Natural killer cell treated with Interleukin-12 subunit alpha and Interleukin-12 subunit beta and Interleukin-15 and Interleukin-18, amount 100 ng/mL, for 72 hours (primary cell): ENCODE measurements around the gene SYTL3. TPM values are rescaled to one million over a fixed set of nuclear protein-coding genes. Genes with fewer than 3 reads are reported as not detected.
A peak's percentile ranks its signal among the peaks of the same experiment; 100 is the strongest.
"Not testable (repeated sequence)": the region's sequence is repeated elsewhere in the genome, so short reads cannot be mapped to it uniquely, and the experiment has no call there.

Experiments used
- ATAC-seq, 2 donors: fragments of 150-1000 bp; cut with Tn5 transposase in 1 of 2; sonication (Bioruptor Pico), chemical (Tn5 transposase) in 1 of 2; 2 replicates each; pipeline ENCODE4 v1.10.0; 2021
- DNase-seq: peaks from one replicate; pipeline ENCODE4 v3.0.0; 2022; ENCODE audit warnings: low spot score
- H3K27ac Mint-ChIP-seq, 2 donors: 1 replicate in 1 of 2; 2 replicates in 1 of 2; pipeline ENCODE4 v1.8.0; 2022; ENCODE audit warnings: mixed read lengths in 2 of 2, mild to moderate bottlenecking in 1 of 2, moderate library complexity in 1 of 2
- H3K27me3 Mint-ChIP-seq, 2 donors: 1 replicate in 1 of 2; 2 replicates in 1 of 2; pipeline ENCODE4 v1.8.0; 2022; ENCODE audit warnings: mixed read lengths in 2 of 2
- H3K36me3 Mint-ChIP-seq: one replicate; pipeline ENCODE4 v1.8.0; 2022; ENCODE audit warnings: mixed read lengths
- H3K4me1 Mint-ChIP-seq, 2 donors: 1 replicate in 1 of 2; 2 replicates in 1 of 2; pipeline ENCODE4 v1.8.0; 2022; ENCODE audit warnings: low read depth in 2 of 2, mixed read lengths in 2 of 2, mild to moderate bottlenecking in 1 of 2
- H3K4me3 Mint-ChIP-seq: one replicate; pipeline ENCODE4 v1.8.0; 2022; ENCODE audit warnings: mixed read lengths
- H3K9me3 Mint-ChIP-seq: 2 replicates; pipeline ENCODE4 v1.8.0; 2022; ENCODE audit warnings: mixed read lengths
- total RNA-seq, 2 donors: library from RNA; stranded (reverse); gene quantifications; one replicate each; pipeline ENCODE4 v1.2.3, GENCODE V29; 2022

Gene SYTL3
- total RNA-seq, 2 donors from 2014 or later, result 199 to 246 TPM

DNA sequence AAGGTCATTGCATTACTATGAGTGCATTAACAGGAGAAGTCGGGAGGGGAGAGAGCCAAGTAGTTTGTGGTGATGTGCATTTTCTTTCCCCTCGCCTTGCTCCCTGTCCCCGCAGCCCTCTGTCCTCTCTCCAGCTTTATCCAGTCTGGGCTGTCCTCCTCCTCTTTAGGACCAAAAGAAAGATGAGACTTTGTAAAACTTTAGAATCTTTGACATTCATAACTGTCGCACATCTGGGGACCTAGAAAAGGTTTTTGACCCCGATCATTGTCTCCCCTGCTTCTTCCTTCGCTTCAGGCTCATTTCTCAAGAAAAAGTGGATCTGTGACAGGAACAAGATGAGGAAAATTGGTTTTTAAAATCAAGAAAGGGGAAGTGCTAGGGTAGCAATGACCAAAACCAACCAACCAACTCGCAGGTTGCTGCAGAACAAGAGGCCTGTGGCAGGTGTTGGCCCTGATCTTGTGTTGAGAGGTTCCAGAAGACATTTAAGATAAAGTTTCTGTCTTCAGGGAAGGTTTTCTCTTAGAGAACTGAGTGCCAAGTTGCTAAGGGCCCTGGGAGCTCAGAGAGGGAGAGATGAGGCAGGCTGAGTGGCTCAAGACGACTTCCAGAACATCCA is 17.6 kb downstream of the SYTL3 start:
- peak overlapping the region; percentile 76 to 92 for H3K27ac Mint-ChIP-seq
- ATAC-seq, result no peak
- H3K36me3 Mint-ChIP-seq, result peaks cover 32% of the 10 kb centered on the region
- peaks cover 28 to 41% of the 10 kb centered on the region in 2 donors for H3K4me1 Mint-ChIP-seq
- DNase-seq, result no peak
- H3K4me3 Mint-ChIP-seq, result peak overlapping the region; percentile 52
- no peaks in the 10 kb centered on the region for H3K27me3 Mint-ChIP-seq
- no peaks in the 10 kb centered on the region for H3K9me3 Mint-ChIP-seq

- Mint-ChIP-seq H3K4me3 (no peak overlapping the region), H3K27me3 (no peaks in the 10 kb centered on the region), H3K4me1 (peaks cover 28 to 37% of the 10 kb centered on the region in 2 donors), H3K27ac (peak overlapping the region; percentile 26 to 43), H3K9me3 (no peaks in the 10 kb centered on the region), H3K36me3 (peaks cover 32% of the 10 kb centered on the region)
- ATAC-seq (no peak), DNase-seq (no peak)
Measured at GRCh38 chr6:158668707-158669103, 18.9 kb downstream of the SYTL3 start.

- Mint-ChIP-seq H3K4me1 (peaks cover 35 to 43% of the 10 kb centered on the region in 2 donors), H3K9me3 (no peaks in the 10 kb centered on the region), H3K36me3 (peaks cover 38% of the 10 kb centered on the region), H3K4me3 (peak overlapping the region; percentile 16), H3K27me3 (no peaks in the 10 kb centered on the region), H3K27ac (peak overlapping the region; percentile 26 to 43)
- ATAC-seq, result no peak
- no peak for DNase-seq
Measured at GRCh38 chr6:158669145-158670035, 19.5 kb downstream of the SYTL3 start.

DNA sequence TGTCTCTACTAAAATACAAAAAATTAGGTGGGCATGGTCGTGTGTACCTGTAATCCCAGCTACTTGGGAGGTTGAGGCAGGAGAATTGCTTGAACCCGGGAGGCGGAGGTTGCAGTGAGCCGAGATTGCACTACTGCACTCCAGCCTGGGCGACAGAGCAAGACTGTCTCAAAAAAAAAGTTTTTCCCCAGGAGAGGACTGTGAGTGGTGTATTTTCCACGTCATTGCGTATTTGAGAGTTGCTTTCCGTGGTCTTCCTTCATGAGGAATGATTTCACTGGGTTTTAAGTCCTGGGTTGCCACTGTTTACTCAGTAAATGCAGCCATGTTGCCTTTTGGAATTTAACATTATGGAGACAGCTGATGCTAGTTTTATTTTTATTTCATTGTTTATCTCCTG is 22.3 kb downstream of the SYTL3 start:
- ATAC-seq, result not testable (repeated sequence)
- peaks cover 35% of the 10 kb centered on the region for H3K36me3 Mint-ChIP-seq

GRCh38 chr6:158672726-158673125 is 22.9 kb downstream of the SYTL3 start:
- Mint-ChIP-seq H3K27ac (no peak overlapping the region), H3K27me3 (no peaks in the 10 kb centered on the region), H3K4me3 (no peak overlapping the region), H3K4me1 (peaks cover 25 to 33% of the 10 kb centered on the region in 2 donors), H3K36me3 (peaks cover 30% of the 10 kb centered on the region), H3K9me3 (no peaks in the 10 kb centered on the region)
- ATAC-seq (no peak), DNase-seq (no peak)

More for the DNA sequence above, 22.3 kb downstream of the SYTL3 start:
- peaks cover 30 to 36% of the 10 kb centered on the region in 2 donors for H3K4me1 Mint-ChIP-seq
- H3K27me3 Mint-ChIP-seq, DNase-seq, H3K9me3 Mint-ChIP-seq, H3K4me3 Mint-ChIP-seq, H3K27ac Mint-ChIP-seq: not testable (repeated sequence)

DNA sequence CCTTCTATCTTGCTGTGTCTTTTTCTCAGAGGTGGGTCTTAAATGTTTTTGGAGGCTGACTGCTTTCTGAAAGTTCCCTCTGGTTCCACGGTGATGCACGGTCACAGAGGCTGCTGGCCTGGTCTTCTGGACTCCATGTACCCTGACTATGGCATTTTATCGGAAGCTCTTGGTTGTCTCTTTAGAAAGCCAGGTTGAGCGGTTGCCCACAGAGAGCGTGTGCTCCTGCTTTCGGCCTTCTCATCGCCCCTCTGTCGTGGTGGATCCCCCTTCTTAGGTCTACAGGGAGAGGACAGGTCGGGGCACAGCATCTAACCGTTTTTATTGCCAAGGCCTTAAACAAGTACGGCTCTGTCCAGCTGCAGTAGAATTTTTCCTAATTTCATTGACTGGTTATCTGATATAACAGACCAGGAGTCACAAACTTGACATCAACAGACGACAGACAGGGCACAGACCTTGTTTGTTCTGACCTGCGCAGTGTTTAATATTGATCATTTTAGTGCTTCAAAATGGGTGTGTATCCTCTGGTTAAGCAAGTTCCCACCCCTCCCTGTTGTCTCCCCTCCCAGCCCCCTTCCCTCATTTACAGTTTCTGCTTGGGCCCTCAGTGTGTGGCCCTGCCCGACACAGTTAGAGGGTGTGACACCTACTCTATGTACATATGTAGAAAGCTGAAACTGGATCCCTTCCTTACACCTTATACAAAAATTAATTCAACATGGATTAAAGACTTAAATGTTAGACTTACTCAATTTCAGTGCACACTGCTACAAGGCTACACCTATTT is 24.7 kb downstream of the SYTL3 start:
- peaks cover 27% of the 10 kb centered on the region for H3K36me3 Mint-ChIP-seq
- no peaks in the 10 kb centered on the region for H3K9me3 Mint-ChIP-seq
- H3K4me1 Mint-ChIP-seq, result peaks cover 25 to 38% of the 10 kb centered on the region in 2 donors
- ATAC-seq (no peak), DNase-seq (no peak)
- H3K27ac Mint-ChIP-seq, result peak overlapping the region; percentile 24 to 55
- no peaks in the 10 kb centered on the region for H3K27me3 Mint-ChIP-seq
- no peak overlapping the region for H3K4me3 Mint-ChIP-seq

- Mint-ChIP-seq H3K4me3 (peak overlapping the region; percentile 4), H3K4me1 (peaks cover 26 to 39% of the 10 kb centered on the region in 2 donors), H3K36me3 (peaks cover 33% of the 10 kb centered on the region)
- ATAC-seq, H3K27me3 Mint-ChIP-seq, H3K9me3 Mint-ChIP-seq, H3K27ac Mint-ChIP-seq, DNase-seq: not testable (repeated sequence)
Measured at GRCh38 chr6:158677094-158677493, 27.2 kb downstream of the SYTL3 start.

- peak overlapping the region; percentile 46 to 68 for H3K27ac Mint-ChIP-seq
Measured at GRCh38 chr6:158677906-158678578, 28.2 kb downstream of the SYTL3 start.

GRCh38 chr6:158680015-158680414 is 30.2 kb downstream of the SYTL3 start:
- H3K27ac Mint-ChIP-seq, result peak overlapping the region; percentile 5 to 8
- H3K4me1 Mint-ChIP-seq, result peaks cover 35 to 41% of the 10 kb centered on the region in 2 donors
- no peak for DNase-seq

More at GRCh38 chr6:158677906-158678578, 28.2 kb downstream of the SYTL3 start:
- DNase-seq, result no peak
- H3K36me3 Mint-ChIP-seq, result peaks cover 34% of the 10 kb centered on the region
- H3K27me3 Mint-ChIP-seq, result no peaks in the 10 kb centered on the region
- H3K4me3 Mint-ChIP-seq, result no peak overlapping the region
- H3K9me3 Mint-ChIP-seq, result no peaks in the 10 kb centered on the region
- no peak for ATAC-seq
- H3K4me1 Mint-ChIP-seq, result peaks cover 28 to 39% of the 10 kb centered on the region in 2 donors

GRCh38 chr6:158680481-158680880 is 30.6 kb downstream of the SYTL3 start:
- Mint-ChIP-seq H3K27me3 (no peaks in the 10 kb centered on the region), H3K36me3 (peaks cover 34% of the 10 kb centered on the region), H3K9me3 (no peaks in the 10 kb centered on the region), H3K27ac (peak overlapping the region; percentile 5 to 8), H3K4me3 (no peak overlapping the region), H3K4me1 (peaks cover 35 to 37% of the 10 kb centered on the region in 2 donors)
- no peak for ATAC-seq
- no peak for DNase-seq

More at GRCh38 chr6:158680015-158680414, 30.2 kb downstream of the SYTL3 start:
- Mint-ChIP-seq H3K9me3 (no peaks in the 10 kb centered on the region), H3K4me3 (no peak overlapping the region), H3K27me3 (no peaks in the 10 kb centered on the region), H3K36me3 (peaks cover 38% of the 10 kb centered on the region)
- no peak for ATAC-seq

GRCh38 chr6:158684311-158684710 is 34.5 kb downstream of the SYTL3 start:
- Mint-ChIP-seq H3K27me3 (no peaks in the 10 kb centered on the region), H3K27ac (peak overlapping the region; percentile 27 to 44), H3K4me3 (no peak overlapping the region), H3K9me3 (no peaks in the 10 kb centered on the region), H3K4me1 (peaks cover 52 to 57% of the 10 kb centered on the region in 2 donors), H3K36me3 (peaks cover 48% of the 10 kb centered on the region)
- DNase-seq (no peak), ATAC-seq (no peak)

GRCh38 chr6:158684745-158685324 is 35.0 kb downstream of the SYTL3 start:
- H3K4me1 Mint-ChIP-seq, result peaks cover 54 to 59% of the 10 kb centered on the region in 2 donors
- no peak for DNase-seq
- no peaks in the 10 kb centered on the region for H3K27me3 Mint-ChIP-seq

DNA sequence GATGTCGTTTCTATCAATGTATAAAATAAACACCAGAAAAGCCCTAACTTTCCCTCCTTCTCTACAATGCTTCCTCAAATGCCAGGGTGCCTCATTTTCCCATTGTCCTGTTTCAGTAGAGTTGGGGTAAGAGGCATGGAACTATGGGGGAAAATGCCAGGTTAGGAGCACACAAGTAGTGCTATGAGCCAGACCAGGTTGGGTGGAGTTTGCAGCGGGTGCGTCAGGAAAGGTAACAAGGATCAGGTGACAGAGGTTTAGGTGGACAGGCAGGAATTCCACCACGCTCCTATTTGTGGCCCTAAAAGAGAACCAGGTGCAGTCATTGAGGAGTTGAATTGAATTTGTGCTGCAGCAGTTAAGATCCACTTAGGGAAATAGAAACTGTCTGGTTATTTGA is 36.5 kb downstream of the SYTL3 start:
- peak overlapping the region; percentile 87 to 96 for H3K27ac Mint-ChIP-seq
- H3K4me1 Mint-ChIP-seq, result peaks cover 60 to 65% of the 10 kb centered on the region in 2 donors
- peak overlapping the region; percentile 78 for H3K4me3 Mint-ChIP-seq
- DNase-seq (no peak), ATAC-seq (no peak)
- no peaks in the 10 kb centered on the region for H3K27me3 Mint-ChIP-seq
- peaks cover 42% of the 10 kb centered on the region for H3K36me3 Mint-ChIP-seq
- no peaks in the 10 kb centered on the region for H3K9me3 Mint-ChIP-seq

More at GRCh38 chr6:158684745-158685324, 35.0 kb downstream of the SYTL3 start:
- Mint-ChIP-seq H3K27ac (peak overlapping the region; percentile 27 to 44), H3K9me3 (no peaks in the 10 kb centered on the region), H3K36me3 (peaks cover 44% of the 10 kb centered on the region), H3K4me3 (no peak overlapping the region)
- no peak for ATAC-seq
